Activated T-helper 1 cell treated with anti-CD3 and anti-CD28 coated beads, Interleukin-2, amount 50 U/mL, for 16 hours (primary cell): ENCODE results near the gene SPOCK1.

Source experiments
- DNase-seq, 2 donors: peaks; one replicate each; pipeline ENCODE4 v3.0.0-alpha.2; 2020; ENCODE audit warnings: low read depth in 1 of 2, low spot score in 1 of 2

SPOCK1 gene

DNA sequence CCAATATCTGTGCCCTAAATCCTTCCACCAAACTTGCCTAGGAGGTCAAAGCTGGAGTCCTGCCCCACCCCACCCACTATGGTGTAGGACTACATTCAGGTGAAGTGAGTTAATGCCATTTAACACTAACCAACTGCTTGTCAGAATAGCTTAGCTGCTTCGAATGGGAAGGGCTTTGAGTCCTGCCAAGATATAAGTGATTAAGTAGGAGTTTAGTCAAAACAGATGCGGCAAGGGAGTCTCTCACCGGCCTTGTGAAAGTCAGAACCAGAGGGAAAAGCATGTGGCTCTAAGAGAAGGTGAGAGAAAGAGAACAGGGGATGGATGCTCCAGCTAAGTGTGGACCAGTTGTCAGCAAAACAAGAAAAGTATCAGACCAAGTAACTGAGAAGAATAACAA, 132.6 kb downstream of the SPOCK1 start:
- no peak for DNase-seq

GRCh38 chr5:137365126-137365865, 133.8 kb downstream of the SPOCK1 start:
- no peak for DNase-seq

GRCh38 chr5:137361280-137361679, 137.8 kb downstream of the SPOCK1 start:
- DNase-seq, result no peak

- no peak for DNase-seq
Measured at GRCh38 chr5:137360607-137361006, 138.5 kb downstream of the SPOCK1 start.

- no peak for DNase-seq
Measured at GRCh38 chr5:137359941-137360340, 139.2 kb downstream of the SPOCK1 start.

DNA sequence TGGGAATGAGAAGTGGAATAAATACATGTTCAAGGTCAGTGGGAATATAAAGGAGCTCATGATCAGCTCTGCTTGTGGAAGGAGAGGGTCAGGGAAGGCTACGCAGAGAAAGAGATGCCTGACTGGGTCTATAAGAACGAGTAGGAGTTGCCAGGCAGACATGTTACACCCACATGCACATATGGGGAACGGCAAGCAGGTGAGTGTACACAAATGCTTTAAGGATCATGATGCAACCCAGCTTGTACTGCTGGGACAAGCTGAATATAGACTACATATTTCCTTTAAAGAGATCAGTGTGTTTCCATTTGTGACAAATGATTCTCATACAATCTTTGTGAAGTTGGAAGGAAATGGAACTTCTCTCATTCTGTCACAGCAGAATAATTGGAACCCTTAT, 141.7 kb downstream of the SPOCK1 start:
- no peak for DNase-seq

GRCh38 chr5:137356127-137356526, 143.0 kb downstream of the SPOCK1 start:
- DNase-seq, result no peak

DNA sequence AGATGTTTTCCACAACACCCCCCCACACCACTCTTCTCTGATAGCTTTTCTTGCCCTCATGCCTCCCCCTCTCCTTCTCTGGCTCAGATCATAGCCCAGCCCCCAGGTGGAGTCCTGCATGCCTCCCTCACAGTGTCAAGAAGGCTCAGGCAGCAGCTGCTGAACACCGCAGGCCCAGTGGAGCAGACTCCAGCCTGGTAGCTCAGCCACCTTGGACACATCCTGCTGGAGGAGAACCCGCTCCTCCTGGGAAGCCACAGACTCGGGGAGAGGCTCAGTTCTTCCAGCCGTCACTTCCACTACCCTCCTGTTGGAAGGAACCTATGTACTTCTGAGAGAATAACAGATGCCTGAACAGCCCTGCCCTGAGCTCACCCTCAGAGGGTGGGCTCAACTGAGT, 143.4 kb downstream of the SPOCK1 start:
- DNase-seq, result no peak

- DNase-seq, result no peak
Measured at GRCh38 chr5:137352095-137352494, 147.0 kb downstream of the SPOCK1 start.

GRCh38 chr5:137350791-137351190, 148.3 kb downstream of the SPOCK1 start:
- DNase-seq, result no peak

DNA sequence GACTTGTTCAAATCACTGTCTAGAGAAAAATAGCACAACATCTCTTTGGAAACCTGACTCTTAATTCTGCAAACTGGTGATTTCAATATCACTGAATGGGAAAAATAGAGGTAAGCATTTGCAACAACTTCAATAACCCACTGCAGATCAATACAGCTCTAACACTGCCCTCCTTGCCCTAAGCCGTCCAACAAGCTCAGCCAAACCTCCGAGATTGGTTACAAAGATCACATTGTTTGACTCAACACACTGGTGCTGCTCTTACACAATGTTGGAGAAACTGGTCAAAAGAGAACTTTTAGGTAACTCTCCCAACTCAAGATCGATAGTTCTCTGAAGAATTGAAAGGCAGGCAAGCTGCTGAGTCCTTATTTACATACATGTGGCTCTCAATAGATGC, 150.4 kb downstream of the SPOCK1 start:
- no peak for DNase-seq

DNA sequence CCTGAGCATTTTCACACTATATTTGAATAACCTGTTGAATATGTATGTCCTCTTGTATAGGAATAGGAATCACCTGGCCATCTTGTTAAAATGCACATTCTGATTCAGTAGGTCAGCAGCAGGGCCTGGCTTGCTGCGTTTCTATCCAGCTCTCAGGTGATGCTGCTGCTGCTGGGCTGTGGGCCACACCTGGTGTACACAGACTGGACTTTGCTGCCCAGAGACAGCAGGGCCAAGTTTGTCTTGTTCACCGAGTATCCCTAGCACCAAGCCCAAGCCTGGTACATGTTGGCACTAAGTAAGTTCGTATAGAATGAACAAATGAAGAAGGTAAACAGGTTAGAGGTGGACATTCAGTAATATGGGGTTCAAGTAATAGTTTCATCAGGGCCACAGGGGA, 151.3 kb downstream of the SPOCK1 start:
- no peak for DNase-seq

- DNase-seq, result no peak
Measured at GRCh38 chr5:137346281-137346680, 152.8 kb downstream of the SPOCK1 start.

GRCh38 chr5:137345396-137345795, 153.7 kb downstream of the SPOCK1 start:
- no peak for DNase-seq

GRCh38 chr5:137344723-137345322, 154.3 kb downstream of the SPOCK1 start:
- no peak for DNase-seq

DNA sequence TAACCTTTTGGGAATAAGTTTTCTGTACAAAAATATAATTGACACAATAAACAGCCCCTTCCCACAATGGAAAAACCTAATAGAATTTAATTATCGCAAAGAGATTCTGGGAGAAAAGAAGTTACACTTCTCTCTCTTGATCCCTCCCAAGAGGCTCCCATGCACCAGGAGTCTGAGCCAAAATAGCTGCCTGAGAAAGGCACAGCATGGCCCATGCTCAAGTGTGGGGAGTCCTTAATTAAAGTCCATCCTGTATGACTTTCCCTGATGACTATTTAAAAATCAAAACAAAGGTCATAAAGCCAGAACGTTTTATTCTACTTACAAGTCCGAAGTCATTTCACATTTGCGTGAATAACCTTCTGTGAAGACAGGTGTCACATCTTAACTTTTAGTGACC, 155.1 kb downstream of the SPOCK1 start:
- no peak for DNase-seq

DNA sequence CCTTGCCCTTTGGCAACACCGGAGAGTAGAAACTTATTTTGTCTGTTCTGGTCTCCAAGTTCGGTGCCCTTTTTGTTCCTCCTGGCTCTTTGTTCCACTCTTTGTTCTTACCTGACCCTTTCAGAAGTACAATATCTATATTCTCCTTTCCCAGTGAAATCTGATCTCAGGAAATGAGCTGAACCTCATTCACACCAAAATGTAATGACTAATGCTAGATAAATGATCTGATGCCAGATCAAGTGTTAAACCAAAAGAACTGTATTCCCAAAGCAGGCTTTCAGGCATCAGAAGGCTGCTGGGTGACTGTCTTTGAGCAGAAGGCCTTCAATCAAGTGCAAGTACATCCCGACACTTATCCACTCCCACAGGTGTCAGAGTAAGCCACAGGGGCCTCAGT, 156.4 kb downstream of the SPOCK1 start:
- no peak for DNase-seq

DNA sequence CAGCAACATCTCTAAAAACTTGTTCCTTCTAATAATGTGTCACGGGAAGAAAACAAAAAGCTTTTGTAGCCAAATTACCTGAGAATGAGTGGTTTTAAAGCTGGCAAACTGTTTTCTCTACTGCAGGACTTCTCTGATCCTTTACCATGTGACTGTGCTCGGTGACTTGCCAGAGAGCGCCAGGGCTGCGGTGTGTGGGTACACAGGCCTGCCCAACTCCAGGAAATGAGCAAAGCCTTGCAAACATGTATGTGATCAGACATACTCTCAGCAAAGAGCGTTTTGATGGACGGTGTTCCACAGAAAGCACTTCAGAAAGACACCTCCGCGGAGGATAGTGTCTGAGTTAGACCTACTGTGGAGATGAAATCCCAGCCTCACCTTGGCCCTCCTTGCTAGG, 157.3 kb downstream of the SPOCK1 start:
- no peak for DNase-seq

DNA sequence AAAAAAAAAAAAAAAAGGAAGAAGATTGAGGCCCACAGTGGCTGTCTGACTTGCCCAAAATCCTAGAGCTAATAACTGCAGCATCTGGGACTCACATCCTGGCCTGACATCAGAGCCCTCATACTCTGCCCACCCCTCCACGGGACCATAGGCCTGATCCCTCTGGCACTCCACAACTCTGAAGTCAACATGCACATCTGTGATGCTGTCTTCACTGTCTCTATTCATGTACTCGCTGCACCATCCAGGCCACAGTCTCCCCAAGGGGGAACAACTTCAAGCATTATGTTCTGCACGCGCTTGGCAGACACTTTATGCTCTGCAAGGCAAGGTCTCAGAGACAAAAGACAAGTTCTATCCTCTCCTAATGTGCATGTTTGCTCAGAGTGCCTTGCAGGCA, 158.2 kb downstream of the SPOCK1 start:
- no peak for DNase-seq

DNA sequence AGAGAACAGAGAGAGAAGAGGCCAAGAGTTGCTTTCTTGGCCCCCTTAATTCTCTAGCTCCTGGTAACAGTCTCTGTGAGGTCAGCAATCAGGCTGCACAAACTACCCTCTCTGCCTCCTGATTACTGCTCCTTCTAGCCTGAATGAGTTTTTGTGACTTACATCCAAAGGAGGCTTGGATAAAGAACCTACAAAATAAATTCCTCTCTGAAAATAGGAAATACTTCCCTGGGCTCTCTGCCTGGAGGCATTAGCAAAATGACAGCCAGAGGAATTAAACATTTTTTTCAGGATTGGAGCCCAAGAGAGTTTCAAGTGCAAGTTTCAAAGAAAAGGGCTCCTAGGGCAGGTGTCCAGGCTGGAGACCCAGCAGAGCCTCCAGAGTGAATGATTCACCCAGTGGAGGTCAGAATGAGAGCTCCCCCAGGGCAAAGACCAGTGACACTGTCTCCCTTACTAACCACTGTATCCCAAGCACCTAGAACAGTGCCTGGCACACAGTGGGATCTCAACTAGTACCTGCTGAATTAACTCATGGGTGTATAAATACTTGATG, 162.5 kb downstream of the SPOCK1 start:
- DNase-seq, result no peak

DNA sequence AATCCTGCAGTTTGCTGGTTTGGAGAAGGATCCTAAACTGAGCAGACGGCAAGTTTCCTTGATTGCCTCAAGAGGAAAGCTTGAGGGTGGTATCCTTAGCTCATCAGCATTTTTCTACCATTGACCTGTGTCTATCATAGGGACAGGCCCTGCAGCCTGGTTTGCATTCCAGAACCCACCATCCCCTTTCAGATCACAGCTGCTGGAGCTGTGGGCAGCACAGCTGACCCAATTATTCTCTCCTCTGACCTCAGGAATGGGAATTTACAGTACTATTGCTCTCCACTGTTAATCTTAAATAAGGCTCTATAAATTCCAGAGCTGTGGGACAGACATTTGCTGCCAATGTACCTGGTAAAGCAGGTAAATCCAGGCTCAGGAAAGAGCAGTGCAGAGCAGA, 163.0 kb downstream of the SPOCK1 start:
- DNase-seq, result no peak

DNA sequence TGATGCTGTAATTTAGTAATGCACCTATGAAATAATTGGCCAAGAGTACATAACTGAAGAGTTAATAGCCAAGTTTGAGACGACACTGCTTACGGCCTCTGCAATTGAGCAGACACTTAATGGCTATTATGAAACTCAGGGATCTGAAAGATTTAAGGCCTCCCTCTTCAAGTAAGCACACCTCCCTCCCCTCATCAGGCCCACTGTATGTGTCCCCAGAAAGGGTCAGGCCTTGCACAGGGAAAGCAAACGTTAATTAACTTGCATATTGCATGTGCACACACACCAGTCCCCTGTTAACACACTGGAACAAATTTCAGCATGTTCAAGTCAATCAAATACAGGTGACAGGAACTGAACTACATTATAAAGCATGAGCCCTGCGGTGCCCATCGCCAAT, 163.6 kb downstream of the SPOCK1 start:
- DNase-seq, result no peak

DNA sequence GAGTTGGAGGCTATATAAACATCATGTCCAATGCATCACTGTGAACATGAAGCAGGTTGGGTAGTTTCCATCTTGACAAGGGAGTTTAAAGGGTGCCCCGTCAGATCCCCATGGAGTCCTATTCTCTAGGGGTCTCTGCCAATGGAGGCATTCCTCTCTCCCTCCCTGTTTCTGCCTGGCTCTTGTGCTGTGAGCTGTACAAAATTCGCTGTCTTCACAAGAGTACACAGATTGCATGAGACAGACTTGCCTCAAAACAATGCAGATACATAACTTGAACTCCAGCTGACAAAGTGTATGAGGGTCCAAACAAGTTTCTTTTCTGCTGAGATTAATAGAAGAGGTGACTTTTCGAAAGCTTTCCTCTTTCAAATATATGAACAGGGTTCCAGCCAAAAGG, 165.2 kb downstream of the SPOCK1 start:
- DNase-seq, result no peak
